ENCODE data around the gene RIN1.
A peak's percentile ranks its signal among the peaks of the same experiment; 100 is the strongest.
"Not testable (repeated sequence)": the region's sequence is repeated elsewhere in the genome, so short reads cannot be mapped to it uniquely, and the experiment has no call there.

Gene RIN1, protein sequence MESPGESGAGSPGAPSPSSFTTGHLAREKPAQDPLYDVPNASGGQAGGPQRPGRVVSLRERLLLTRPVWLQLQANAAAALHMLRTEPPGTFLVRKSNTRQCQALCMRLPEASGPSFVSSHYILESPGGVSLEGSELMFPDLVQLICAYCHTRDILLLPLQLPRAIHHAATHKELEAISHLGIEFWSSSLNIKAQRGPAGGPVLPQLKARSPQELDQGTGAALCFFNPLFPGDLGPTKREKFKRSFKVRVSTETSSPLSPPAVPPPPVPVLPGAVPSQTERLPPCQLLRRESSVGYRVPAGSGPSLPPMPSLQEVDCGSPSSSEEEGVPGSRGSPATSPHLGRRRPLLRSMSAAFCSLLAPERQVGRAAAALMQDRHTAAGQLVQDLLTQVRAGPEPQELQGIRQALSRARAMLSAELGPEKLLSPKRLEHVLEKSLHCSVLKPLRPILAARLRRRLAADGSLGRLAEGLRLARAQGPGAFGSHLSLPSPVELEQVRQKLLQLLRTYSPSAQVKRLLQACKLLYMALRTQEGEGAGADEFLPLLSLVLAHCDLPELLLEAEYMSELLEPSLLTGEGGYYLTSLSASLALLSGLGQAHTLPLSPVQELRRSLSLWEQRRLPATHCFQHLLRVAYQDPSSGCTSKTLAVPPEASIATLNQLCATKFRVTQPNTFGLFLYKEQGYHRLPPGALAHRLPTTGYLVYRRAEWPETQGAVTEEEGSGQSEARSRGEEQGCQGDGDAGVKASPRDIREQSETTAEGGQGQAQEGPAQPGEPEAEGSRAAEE

DNA sequence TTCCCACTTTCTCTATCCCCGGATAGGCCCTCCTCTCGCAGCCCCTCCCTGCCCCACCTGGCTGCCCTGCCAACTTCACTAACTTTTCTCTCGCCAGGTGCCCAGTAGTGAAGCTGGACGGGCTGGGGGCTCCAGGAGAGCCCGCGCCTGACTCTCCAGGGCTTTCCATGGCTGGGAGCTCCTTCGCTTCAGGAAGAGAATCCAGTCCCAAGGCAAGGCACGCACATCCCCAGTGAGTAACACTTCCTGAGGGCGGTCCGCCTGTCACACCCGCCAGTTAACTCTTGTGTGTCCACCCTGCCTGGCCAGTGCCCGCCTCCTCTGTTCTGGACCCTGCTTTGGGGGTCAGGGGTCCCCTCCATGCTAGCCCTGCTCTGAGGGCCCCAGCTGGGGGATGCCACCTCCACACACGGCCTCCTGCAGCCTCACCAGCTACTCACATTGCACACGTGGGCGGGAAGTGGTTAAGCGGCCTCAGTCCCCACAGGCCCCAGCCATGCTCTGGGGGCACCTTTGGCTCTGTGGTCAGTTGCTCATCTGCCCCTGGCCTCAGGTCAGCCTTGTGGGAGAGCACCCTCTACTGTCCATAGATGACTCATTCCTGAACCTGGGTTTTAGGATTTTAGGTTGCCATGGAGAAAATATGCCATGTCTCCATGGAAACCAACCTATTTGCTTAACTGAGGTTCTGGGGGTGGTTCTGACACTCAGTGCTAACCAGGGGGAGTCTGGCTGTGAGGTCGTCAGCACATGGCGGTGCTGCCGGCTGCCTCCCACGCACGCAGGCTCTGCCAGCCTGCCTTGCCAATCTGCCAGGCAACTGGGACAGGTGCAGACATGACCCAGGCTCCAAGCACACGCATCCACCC is at the start of gene RIN1:
RIN1 (minus strand) TSS at position 201 of the 869 bp plus-strand sequence; CDS start at position 169, 32 bp downstream.
- peak; percentile 99 for DNase-seq

DNA sequence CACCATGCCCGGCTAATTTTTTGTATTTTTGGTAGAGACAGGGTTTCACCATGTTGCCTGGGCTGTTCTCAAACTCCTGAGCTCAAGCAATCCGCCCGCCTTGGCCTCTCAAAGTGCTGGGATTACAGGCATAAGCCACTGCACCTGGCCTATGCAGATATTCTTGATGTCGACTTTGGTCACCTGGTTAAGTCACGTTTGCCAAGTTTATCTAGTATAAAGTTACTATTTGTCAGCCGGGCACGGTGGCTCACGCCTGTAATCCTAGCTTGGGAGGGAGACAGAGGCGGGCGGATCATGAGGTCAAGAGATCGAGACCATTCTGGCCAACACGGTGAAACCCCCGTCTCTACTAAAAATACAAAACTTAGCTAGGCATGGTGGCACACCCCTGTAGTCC is 48.1 kb upstream of the RIN1 start:
- not testable (repeated sequence) for DNase-seq

DNA sequence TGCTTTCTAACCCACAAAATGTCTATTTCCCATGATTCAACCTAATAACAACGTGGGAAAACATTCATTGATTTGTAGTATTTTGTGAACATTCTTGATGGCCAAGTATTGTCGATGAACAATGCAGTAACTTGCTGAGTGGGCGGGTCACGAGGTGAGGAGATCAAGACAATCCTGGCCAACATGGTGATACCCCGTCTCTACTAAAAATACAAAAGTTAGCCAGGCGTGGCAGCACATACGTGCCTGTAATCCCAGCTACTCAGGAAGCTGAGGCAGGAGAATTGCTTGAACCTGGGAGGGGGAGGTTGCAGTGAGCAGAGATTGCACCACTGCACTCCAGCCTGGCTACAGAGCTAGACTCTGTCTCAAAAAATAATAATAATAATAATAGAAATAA is 44.0 kb upstream of the RIN1 start:
- not testable (repeated sequence) for DNase-seq

DNA sequence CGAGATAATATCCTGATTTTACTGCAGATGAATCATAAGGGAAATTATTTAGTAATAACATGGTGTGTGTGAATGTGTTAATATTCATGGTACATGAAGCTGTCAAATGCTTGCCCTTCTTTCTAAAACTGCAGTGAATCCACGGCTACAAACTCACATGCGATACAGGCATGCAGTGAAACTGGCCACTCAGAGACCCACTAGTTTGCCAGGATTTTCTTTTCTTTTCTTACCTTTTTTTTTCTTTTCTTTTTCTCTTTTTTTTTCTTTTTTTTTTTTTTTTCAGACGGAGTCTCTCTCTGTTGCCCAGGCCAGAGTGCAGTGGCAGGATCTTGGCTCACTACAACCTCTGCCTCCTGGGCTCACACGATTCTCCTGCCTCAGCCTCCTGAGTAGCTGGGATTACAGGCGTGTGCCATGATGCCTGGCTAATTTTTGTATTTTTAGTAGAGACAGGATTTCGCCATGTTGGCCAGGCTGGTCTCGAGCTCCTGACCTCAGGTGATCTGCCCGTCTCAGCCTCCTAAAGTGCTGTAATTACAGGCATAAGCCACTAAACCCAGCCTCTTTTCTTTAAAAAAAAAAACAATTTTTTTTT is 37.6 kb upstream of the RIN1 start:
- not testable (repeated sequence) for DNase-seq

DNA sequence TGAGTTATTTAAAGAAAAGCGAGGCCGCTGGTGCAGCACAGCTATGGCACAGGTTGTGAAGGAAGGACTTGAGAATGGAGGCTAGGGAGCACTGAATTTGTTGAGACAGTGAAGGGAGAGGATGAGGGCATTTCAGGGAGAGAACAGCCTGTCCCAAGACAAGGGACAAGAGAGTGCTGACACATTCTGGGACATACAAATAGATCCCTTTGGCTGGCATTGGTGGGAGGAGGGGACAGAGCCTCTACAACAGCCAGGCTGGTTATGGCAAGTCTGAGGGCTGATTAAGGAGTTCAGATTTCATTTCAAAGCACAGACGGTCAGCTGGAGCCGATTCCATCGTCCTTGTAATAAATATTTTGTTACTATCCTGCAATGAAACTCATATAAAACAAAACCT is 37.0 kb upstream of the RIN1 start:
- no peak for DNase-seq

DNA sequence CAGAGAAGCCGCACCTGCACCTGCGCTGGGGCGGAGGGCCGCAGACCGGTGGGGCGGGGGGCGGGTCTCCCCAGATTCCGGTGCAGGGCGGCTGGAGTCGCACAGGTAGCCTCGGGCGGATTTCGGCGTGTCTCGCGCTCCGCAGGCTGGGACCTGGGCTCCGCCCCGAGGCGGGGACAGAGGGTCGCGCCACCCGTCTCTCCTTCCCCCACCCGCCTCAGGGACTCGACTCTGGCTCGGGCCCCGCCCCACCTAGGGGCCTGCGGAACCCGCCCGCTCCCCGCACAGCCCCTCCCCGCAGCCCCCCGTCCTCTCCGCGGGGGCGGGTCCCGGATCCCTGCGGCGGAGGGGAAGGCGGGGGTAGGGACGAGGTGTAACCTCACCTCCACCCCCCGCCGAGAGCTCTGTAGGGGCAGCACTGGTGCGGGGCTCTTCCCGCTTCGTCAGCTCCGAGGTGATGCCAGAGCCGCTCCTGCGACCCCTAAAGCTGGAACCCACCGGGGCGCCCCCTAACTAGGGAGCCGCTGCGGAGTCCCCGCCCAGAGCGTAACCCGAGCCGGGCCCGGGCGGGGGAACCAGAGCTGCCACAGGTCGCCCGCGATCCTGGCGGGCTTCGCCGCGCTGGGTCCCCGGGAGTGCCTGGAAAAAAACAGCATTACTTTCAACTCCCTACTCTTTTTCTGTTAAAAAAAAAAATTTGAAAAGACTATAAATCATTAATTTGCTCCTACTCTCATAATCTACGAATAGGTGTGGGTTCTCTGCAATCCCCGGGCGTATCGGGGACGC is 35.6 kb upstream of the RIN1 start, which contains the start of gene SLC29A2:
SLC29A2 (minus strand) TSS at position 134 of the 789 bp plus-strand sequence. CDS start 169 bp downstream, outside the sequence.
- no peak for DNase-seq

DNA sequence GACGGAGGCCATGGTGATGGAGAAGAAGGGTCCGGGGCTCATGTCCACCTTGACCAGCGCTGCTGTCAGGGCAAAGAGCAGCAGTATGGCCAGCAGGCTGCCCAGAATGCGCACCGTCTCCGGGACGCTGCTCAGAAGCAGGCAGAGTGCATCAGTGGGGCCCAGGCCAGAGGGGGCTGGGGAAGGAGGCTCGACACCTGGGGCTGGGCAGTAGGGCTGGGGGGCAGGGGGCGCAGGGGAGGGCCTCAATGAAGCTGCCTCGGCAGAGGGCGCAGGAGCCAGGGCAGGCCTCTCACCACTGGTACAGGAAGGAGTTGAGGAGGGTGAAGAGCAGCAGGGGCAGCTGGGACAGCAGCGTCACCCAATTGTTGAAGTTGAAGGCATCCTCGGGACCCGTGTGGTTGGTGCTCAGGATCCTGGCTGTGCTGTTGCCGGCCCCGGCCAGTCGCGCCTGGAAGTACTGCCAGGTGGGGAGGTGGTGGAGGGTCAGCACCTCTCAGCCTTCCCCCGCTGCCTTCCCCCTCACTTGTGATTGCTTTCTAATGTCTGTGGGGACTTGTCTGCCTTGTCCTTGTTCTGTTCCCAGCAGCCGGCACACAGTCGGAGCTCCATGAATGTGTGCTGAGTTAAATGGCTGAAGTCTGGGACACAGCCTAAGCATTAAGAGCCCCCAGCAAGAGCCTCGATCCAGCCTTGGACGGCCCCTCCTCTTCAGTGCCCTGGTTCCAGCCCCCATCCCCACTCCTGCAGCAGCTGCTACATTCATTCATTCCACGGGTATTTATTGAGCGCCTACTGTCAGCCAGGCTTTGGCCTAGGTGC is 33.0 kb upstream of the RIN1 start:
- DNase-seq = no peak

DNA sequence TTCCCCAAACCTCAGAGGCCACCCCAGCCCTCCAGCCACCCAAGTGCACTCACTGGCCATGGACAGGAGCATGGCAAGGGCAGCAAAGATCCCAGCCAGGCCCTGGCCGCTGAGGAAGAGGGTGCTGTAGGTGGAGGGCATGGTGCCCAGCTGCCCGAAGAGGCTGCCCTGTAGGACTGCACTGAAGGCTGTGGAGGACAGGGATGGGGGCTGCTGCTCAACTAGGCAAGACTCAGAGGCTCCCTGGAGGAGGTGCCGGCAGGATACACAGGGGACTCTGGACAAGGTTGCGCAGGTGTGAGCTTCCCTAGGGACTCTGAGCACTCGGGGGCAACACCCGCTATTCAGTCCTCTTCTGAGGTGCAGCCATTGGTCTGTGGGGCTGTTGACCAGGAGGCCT is 32.2 kb upstream of the RIN1 start:
- no peak for DNase-seq

DNA sequence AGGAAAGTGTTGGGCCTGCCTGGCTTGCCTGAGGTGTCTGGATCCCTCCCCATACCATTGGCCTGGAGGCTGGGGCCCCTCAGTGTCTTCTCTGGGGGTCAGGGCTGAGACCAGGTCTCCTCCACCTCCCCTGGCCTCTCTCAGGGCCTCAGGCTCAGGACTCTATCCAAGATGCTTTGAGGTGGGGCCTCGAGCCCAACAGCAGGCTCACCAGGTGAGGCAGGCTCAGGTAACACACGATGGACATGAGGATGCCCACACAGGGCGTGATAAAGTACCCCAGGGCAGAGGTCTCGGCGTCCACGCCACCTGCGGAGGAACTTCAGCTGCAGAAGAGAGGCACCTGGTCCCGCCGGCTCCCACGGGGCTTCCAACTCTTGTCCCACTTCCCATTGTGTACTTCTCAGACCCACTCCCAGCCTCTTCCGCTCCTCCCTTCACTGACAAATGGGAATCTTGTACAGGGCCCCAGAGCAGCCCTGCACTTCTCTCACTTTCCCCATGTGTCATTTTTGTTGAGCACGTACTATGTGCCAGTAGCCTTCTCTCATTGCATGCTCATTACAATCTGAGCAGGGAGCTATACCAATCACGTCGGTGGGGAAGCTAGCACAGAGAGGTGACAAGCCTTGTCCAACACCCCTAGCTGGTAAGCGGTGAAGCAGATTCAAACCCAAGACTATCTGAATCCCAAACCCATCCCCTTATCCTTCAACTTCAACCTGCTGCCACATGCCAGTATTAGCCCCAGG is 31.5 kb upstream of the RIN1 start:
- no peak for DNase-seq

DNA sequence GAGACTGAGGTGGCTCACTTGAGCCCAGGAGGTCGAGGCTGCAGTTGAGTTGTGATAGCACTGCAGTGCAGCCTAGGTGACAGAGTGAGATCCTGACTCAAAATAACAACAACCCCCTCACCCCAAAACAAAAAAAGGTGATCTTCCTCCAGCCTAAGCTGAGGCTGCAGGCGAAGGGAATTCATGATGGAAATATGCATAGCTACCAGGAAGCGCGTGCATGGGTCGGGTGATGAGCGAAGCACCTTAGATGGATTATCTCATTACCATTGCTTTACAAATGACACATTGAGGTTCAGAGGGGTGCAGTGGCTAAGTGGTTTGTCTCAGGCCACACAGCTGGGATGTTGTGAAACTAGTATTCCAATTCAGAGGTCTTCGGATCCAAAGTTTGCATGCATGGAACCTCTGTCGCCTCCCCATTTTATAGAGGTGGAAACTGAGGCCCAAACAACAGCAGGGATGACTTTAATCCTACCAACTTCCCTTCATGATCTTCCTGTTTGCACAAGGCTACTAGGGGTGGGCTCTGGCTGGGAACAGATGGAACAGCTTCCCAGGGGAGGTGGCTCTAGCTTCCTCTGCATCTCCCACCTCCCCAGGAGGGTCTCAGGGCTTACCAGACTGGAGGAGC is 30.7 kb upstream of the RIN1 start:
- no peak for DNase-seq

DNA sequence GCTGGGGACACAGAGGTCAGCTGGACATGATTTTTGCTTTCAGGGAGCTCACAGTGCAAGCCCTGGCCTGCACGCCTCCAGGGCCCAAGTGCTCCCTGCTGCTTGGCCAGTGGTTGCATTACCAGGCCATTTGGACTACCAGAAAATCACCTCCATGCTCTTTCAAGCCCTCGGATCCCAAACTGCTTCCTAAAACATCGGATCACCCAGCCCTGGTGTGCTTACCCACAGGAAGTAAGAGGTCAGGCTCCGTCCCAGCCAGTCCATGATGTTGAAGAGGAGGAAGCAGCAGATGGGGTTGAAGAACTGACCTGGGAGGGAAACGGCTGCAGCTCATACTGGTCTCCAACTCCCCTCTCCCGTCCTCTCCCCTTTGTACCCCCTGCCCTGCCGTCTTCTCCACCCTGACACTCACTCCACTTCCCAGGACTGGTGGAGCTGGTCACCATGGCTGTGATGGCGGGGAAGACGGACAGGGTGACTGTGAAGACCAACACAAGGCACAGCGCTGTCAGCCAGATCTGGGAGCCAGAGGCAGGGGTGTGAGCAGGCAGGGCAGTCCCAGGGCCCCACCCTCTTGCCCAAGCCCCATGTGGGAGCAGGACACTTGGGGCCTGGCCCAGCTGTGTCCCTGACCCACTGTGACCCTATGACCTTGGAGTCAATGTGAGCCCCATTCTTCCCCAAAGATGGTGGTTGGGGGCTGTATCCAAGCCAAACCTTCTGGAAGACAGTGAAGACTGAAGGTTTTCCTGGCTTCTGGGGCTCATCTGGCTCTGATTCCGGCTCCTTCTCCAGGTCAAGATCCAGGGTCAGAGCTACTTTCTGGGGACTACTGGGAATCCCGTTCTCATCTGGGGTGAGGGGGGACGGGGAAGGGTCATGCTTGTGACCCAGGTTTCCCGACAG is 29.7 kb upstream of the RIN1 start:
- no peak for DNase-seq

DNA sequence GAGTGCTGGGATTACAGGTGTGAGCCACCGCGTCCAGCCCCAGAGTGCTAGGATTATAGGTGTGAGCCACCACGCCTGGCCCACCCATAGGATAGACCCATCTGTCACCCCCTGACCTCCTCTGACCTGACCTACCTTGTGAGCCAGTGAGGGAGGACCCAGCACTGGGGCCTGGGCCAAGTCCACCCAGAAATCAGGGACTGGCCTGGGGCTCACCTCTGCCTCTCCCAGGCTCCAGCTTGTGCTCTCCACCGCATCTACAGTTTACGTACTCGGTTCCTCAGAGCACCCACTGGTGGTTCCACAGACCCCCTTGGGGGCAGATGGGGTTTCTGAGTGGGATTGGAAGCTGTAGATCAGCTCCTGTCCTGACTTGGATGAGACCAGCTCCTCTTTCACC is 28.9 kb upstream of the RIN1 start:
- DNase-seq = no peak

DNA sequence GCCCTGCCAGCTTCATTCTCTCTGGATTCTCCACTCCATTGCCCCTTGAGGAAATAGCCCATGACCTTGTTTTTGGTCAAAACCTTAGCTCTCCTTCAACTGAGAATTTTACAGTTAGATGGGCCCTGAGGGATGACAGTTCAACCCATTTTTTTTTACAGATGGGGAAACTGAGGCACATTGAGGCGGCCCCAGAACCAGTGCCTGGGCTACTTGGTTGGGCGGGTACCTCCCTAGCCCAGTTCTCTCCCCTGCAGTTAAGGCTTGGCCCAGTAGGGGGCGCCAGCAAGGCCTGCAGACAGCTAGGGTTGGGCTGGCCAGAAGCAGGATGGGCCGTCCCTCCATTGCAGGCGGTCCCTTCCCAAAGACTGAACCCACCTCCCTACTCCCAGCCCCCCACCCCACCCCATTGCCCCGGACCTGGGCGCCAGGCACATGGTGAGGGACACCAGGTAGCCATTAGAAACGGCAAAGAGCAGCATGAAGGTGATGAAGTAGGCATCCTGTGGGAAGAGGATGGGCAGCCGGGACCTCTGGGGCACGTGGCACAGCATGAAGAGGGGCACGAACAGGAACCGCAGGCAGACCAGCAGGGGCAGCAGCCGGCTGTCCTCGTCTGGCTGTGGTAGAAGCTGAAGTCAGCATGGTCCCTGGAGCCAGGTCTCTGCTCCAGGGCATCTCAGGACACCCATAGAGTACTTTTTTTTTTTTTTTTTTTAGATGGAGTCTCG is 27.7 kb upstream of the RIN1 start:
- DNase-seq = no peak

DNA sequence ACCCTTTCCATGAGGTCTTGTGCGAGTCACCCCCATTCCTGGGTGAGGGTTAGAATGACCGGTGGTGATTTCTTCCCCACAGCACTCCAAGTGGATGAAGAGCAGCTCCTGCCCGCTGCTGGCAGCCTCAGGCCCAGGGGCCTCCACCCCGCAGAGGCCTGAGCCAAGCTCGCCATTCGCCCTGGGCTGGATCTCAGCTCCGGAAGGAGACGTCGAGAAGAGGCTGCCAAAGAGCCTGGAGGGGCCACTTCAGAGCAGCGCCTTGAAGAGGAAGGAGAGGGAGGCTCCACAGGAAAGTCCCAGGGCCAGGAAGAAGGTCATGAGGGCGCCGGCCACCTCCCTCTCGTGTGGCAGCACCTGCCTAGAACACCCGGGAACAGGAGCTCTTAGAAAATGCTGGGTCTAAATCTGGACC is 27.0 kb upstream of the RIN1 start:
- no peak for DNase-seq

DNA sequence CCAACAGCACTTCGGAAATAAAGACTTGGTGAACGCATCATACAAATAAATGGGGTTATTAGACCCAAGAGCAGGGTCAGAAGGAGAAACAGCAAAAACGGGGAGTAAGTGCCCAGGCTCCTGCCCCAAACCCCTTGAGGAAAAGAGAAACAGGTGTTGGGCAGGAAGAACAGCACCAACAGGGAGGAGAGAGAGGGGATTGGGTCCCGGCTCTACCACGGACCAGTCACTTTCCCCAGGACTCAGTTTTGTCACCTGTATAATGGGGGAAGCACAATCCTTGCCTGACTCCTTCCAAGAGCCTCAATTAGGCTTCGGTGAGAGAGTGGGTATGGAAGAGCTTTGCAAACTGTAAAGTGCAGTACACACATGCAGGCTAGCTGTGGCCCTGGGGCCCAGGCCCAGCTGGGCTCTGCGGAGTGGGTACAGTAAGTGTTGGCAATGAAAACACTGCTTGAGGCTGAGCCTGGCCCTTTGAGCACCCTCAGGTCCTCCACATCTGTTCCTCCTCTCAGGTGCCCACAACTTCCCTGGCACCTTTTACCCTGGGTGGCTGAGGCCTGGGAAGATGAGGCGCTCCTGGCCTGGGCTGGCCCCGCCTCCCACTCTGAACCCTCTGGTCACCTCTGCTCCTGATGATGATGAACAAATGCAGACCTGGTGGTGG is 26.4 kb upstream of the RIN1 start:
- DNase-seq = no peak

DNA sequence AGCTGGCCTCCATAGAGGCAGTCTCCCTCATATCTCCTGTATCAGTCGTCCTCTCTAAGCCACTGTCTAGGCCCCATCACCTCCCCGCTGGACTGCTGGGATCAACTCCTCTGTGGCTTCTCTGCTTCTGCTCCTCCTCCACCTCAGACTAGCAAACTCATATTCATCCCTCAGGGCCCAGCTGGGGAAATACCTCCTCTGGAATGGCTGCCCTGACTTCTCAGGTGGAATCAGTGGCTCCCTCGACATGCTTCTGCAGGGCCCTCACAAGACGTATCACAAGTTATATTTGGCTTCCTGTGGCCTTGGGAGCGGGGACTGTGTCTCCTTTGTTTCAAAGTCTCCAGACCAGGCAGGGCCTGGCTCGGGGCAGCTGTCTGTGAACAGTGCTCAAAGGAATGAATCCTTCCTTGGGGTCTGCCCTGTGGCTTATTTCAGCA is 25.3 kb upstream of the RIN1 start:
- DNase-seq = no peak
